ENCODE measurements around the gene ASTL. TPM values are rescaled to one million over a fixed set of nuclear protein-coding genes. Genes with fewer than 3 reads are reported as not detected.

Gene ASTL
- total RNA-seq, 1 donor from 2014 or later, result not detected

DNA sequence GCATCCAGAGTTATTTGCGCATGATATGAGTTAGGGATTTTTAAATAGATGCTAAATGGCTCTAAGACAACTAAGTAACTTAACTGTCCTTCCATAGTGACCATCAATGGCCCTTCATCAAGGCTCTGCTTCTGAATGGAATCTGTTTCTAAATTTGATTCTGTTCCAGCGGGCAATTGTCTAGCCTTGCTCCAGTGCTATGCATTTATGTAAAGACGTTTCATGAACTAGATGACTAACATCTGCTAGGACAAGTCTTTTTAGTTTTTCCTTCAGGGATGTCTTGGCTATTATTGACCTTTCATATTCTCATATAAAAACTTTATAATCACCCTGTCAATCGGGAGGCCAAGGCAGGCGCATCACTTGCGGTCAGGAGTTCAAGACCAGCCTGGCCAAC, 9.8 kb downstream of the ASTL start:
- Histone ChIP-seq H3K4me2 (ENCODE audit: low read length) (no peak overlapping the region), H3K27me3 (ENCODE audit: insufficient read depth, low read length) (peaks cover 29% of the 10 kb centered on the region), H3K9me3 (ENCODE audit: insufficient read depth, low read depth, low read length) (no peaks in the 10 kb centered on the region), H3K27ac (ENCODE audit: low read depth, low read length) (no peak overlapping the region), H4K20me1 (ENCODE audit: insufficient read depth, low read length) (no peaks in the 10 kb centered on the region), H3K36me3 (ENCODE audit: insufficient read depth, low read length) (no peaks in the 10 kb centered on the region), H3K9ac (ENCODE audit: low read length) (no peak overlapping the region), H2AFZ (ENCODE audit: low read depth, low read length) (no peak overlapping the region), H3K79me2 (ENCODE audit: insufficient read depth, low read length) (no peaks in the 10 kb centered on the region), H3K4me1 (ENCODE audit: insufficient read depth, low read length) (no peaks in the 10 kb centered on the region), H3K4me3 (ENCODE audit: insufficient read depth, low read depth, low read length) (no peak overlapping the region)
- Mint-ChIP-seq H3K36me3 (ENCODE audit: low read depth, unreplicated experiment) (peaks cover 5% of the 10 kb centered on the region), H3K4me1 (ENCODE audit: low read depth, unreplicated experiment) (no peaks in the 10 kb centered on the region), H3K27me3 (ENCODE audit: low read depth, unreplicated experiment) (peaks cover 68% of the 10 kb centered on the region), H3K4me3 (ENCODE audit: unreplicated experiment) (no peak overlapping the region), H3K9me3 (ENCODE audit: unreplicated experiment) (peaks cover 3% of the 10 kb centered on the region), H3K27ac (ENCODE audit: unreplicated experiment) (no peak overlapping the region)
- no peak for DNase-seq (ENCODE audit: low read depth)
- TF ChIP-seq EZH2 (IDR thresholded peaks at IDR 0.05; ENCODE audit: insufficient read depth, low read length), result no peak
- TF ChIP-seq, protein P1, sequence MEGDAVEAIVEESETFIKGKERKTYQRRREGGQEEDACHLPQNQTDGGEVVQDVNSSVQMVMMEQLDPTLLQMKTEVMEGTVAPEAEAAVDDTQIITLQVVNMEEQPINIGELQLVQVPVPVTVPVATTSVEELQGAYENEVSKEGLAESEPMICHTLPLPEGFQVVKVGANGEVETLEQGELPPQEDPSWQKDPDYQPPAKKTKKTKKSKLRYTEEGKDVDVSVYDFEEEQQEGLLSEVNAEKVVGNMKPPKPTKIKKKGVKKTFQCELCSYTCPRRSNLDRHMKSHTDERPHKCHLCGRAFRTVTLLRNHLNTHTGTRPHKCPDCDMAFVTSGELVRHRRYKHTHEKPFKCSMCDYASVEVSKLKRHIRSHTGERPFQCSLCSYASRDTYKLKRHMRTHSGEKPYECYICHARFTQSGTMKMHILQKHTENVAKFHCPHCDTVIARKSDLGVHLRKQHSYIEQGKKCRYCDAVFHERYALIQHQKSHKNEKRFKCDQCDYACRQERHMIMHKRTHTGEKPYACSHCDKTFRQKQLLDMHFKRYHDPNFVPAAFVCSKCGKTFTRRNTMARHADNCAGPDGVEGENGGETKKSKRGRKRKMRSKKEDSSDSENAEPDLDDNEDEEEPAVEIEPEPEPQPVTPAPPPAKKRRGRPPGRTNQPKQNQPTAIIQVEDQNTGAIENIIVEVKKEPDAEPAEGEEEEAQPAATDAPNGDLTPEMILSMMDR (IDR thresholded peaks at IDR 0.05; ENCODE audit: insufficient read depth, low read depth, low read length), result no peak
- FAIRE-seq, result no peak

DNA sequence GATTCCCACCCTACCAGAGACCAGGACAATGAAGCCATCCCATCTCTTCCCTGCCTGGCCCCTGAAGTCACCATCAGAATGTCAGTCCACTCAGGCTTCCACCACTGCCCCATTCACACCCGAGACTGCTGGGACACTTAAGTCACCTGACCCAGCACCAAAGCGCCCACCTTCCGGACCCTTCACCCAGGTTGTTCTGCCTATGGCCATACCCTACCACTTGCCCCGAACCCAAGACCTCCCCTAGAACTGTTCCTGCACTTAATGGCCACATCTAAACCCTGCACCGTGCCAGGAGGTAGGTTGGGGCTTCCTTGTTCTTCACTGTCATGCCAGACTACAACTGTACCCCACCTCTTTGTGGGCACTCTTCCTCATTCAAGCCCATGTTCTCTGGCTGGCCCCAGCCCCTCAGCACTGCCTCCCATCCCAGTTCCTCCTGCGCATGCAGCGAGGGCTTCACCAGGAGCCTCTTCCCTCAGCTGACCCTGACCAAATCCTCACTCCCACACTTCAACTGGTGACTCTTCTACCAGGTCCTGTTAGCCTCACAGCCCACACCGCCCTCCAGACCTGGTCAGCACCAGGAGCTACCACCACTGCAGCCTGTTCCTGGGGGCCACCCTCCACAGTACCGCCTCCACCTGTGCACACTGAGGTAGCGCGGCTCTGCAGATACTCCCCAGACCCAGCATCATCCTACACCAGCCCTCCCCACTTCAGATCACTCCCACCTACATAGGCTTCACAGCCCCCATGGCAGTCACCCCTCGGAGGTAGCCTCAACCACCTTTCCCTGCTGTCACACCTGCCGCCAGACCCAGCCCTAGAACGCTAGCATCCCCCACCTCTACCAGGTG, 13.7 kb downstream of the ASTL start:
- H3K79me2 ChIP-seq (ENCODE audit: insufficient read depth, low read length), result no peaks in the 10 kb centered on the region
- no peaks in the 10 kb centered on the region for H3K9me3 ChIP-seq (ENCODE audit: insufficient read depth, low read depth, low read length)
- peaks cover 4% of the 10 kb centered on the region for H3K36me3 Mint-ChIP-seq (ENCODE audit: low read depth, unreplicated experiment)
- H3K9me3 Mint-ChIP-seq (ENCODE audit: unreplicated experiment), result peaks cover 8% of the 10 kb centered on the region
- DNase-seq (ENCODE audit: low read depth) (no peak), FAIRE-seq (no peak)
- H3K9ac ChIP-seq (ENCODE audit: low read length), result no peak overlapping the region
- no peak overlapping the region for H3K27ac Mint-ChIP-seq (ENCODE audit: unreplicated experiment)
- H3K27me3 ChIP-seq (ENCODE audit: insufficient read depth, low read length), result peaks cover 30% of the 10 kb centered on the region
- H3K4me3 ChIP-seq (ENCODE audit: insufficient read depth, low read depth, low read length), result no peak overlapping the region
- no peaks in the 10 kb centered on the region for H3K36me3 ChIP-seq (ENCODE audit: insufficient read depth, low read length)
- no peaks in the 10 kb centered on the region for H3K4me1 Mint-ChIP-seq (ENCODE audit: low read depth, unreplicated experiment)
- no peak for TF ChIP-seq EZH2 (IDR thresholded peaks at IDR 0.05; ENCODE audit: insufficient read depth, low read length)
- TF ChIP-seq, protein P1 (IDR thresholded peaks at IDR 0.05; ENCODE audit: insufficient read depth, low read depth, low read length), result no peak
- H3K4me1 ChIP-seq (ENCODE audit: insufficient read depth, low read length), result no peaks in the 10 kb centered on the region
- H3K27me3 Mint-ChIP-seq (ENCODE audit: low read depth, unreplicated experiment), result peaks cover 71% of the 10 kb centered on the region
- no peak overlapping the region for H3K27ac ChIP-seq (ENCODE audit: low read depth, low read length)
- H4K20me1 ChIP-seq (ENCODE audit: insufficient read depth, low read length), result no peaks in the 10 kb centered on the region
- no peak overlapping the region for H2AFZ ChIP-seq (ENCODE audit: low read depth, low read length)
- H3K4me2 ChIP-seq (ENCODE audit: low read length), result no peak overlapping the region
- no peak overlapping the region for H3K4me3 Mint-ChIP-seq (ENCODE audit: unreplicated experiment)

DNA sequence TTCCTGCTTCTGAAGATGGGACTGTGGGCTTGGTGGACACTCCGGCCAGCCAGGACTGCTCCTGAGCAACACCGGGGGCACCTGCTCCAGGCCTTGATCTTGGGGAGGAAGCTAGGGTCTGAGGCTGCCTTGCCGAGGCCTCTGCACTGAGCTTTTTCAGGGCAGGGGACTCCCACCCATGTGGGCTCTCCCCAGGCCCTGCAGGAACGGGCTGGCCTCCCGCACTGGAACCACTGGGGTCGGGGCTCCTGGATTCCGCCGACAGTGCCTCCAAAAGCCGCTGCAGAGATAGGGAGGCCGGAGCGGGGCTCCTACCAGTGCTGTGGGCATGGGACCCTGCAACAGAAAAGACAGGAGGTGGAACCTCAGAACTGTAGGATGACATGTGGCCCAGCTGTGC, 14.4 kb downstream of the ASTL start:
- H3K27me3 Mint-ChIP-seq (ENCODE audit: low read depth, unreplicated experiment), result peaks cover 78% of the 10 kb centered on the region

More for the DNA sequence above, 14.4 kb downstream of the ASTL start:
- no peak overlapping the region for H2AFZ ChIP-seq (ENCODE audit: low read depth, low read length)
- peaks cover 8% of the 10 kb centered on the region for H3K9me3 Mint-ChIP-seq (ENCODE audit: unreplicated experiment)
- FAIRE-seq (no peak), DNase-seq (ENCODE audit: low read depth) (no peak)
- TF ChIP-seq EZH2 (IDR thresholded peaks at IDR 0.05; ENCODE audit: insufficient read depth, low read length), result no peak
- TF ChIP-seq, protein P1 (IDR thresholded peaks at IDR 0.05; ENCODE audit: insufficient read depth, low read depth, low read length), result no peak
- no peak overlapping the region for H3K4me3 ChIP-seq (ENCODE audit: insufficient read depth, low read depth, low read length)
- H4K20me1 ChIP-seq (ENCODE audit: insufficient read depth, low read length), result no peaks in the 10 kb centered on the region
- H3K36me3 ChIP-seq (ENCODE audit: insufficient read depth, low read length), result no peaks in the 10 kb centered on the region
- H3K4me3 Mint-ChIP-seq (ENCODE audit: unreplicated experiment), result no peak overlapping the region
- H3K4me1 ChIP-seq (ENCODE audit: insufficient read depth, low read length), result no peaks in the 10 kb centered on the region
- H3K4me2 ChIP-seq (ENCODE audit: low read length), result no peak overlapping the region
- H3K27ac ChIP-seq (ENCODE audit: low read depth, low read length), result no peak overlapping the region
- H3K9me3 ChIP-seq (ENCODE audit: insufficient read depth, low read depth, low read length), result no peaks in the 10 kb centered on the region
- H3K27ac Mint-ChIP-seq (ENCODE audit: unreplicated experiment), result no peak overlapping the region
- no peaks in the 10 kb centered on the region for H3K79me2 ChIP-seq (ENCODE audit: insufficient read depth, low read length)
- H3K9ac ChIP-seq (ENCODE audit: low read length), result no peak overlapping the region
- H3K27me3 ChIP-seq (ENCODE audit: insufficient read depth, low read length), result peaks cover 30% of the 10 kb centered on the region
- peaks cover 4% of the 10 kb centered on the region for H3K36me3 Mint-ChIP-seq (ENCODE audit: low read depth, unreplicated experiment)
- H3K4me1 Mint-ChIP-seq (ENCODE audit: low read depth, unreplicated experiment), result no peaks in the 10 kb centered on the region

Measured in astrocyte (in vitro differentiated cells and primary cell).